Right ventricle myocardium inferior (tissue), 1 donor: Measurements from ENCODE around the gene GYPB. TPM values are rescaled to one million over a fixed set of nuclear protein-coding genes. Genes with fewer than 3 reads are reported as not detected.
"Not testable (repeated sequence)": the region's sequence is repeated elsewhere in the genome, so short reads cannot be mapped to it uniquely, and the experiment has no call there.

ENCODE experiments used
- ATAC-seq: fragments of 200-7000 bp; cut with Tn5 transposase; one replicate; pipeline ENCODE4 v1.9.1; 2020; ENCODE audit warnings: mild to moderate bottlenecking, moderate library complexity
- DNase-seq: peaks from one replicate; pipeline ENCODE4 v3.0.0; 2021; ENCODE audit errors: missing footprints
- intact Hi-C: fragments of 100-400 bp; cut with DNase I; formaldehyde crosslinking; loops from one replicate; pipeline ENCODE4 v1.11.0; 2022
- total RNA-seq: library from RNA; stranded (reverse); fragmentation: NEBNext Ultra II Directional; extraction: Animal tissue kit (Norgen Biotek cat#: 25700); gene quantifications from one replicate; pipeline ENCODE4 v1.2.1, GENCODE V29; 2021
- donor health status: DM: no; HTN: yes; CAD: no; lungs with severe emphysema.

Gene GYPB
- total RNA-seq, 1 donor from 2014 or later: not detected

- DNase-seq, ATAC-seq: not testable (repeated sequence)
These were observed 768 bp downstream of the GYPB start for GRCh38 chr4:144018223-144019000.

DNA sequence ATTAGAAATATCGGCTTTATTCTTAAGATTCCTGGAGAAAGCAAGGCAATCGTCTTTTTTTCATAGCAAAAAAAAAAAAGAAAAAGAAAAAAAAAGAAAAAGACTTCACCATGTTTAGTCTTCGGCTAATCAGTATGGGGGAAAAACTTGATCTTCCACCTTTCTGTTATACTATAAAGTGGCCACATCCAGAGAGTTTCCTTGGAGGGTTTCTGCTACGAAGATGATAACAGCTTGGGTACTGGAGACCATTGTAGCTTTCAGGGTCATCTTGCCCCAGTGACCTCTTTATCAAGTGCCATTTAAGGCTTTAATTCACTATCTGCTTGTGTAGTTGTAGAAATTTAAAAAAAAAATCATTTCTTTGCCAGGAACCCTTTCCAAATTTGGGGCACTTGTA lies 1.9 kb downstream of the GYPB start:
- intact Hi-C loops, ATAC-seq, DNase-seq: not testable (repeated sequence)

More at GRCh38 chr4:144018223-144019000, 768 bp downstream of the GYPB start:
- intact Hi-C loops: not testable (repeated sequence)

DNA sequence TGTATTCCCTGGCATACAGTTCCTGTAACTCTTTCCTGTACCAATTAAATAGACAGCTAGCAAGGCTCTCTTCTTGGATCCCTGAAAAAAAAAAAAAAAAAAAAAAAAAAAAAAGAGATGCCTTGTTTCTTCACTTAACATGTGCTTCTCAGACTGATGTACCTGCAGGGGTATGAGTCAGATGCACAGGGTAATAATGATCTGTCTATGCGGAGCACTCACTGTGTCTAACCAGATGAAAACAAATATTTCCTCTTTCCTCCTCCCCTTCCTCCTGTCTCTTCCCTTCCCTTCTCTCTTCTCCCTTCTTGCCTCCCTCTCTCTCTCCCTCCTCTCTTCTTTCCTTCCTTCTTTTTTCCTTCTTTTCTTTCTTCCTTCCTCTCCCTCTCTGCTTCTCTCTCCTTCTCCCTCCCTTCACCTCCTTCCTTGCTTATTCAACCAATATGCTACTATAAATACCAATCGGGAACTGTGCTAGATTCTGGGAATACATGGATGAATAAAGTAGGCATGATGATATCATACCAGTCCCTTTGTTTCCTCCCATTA lies 3.0 kb downstream of the GYPB start:
- intact Hi-C loops, ATAC-seq, DNase-seq: not testable (repeated sequence)

DNA sequence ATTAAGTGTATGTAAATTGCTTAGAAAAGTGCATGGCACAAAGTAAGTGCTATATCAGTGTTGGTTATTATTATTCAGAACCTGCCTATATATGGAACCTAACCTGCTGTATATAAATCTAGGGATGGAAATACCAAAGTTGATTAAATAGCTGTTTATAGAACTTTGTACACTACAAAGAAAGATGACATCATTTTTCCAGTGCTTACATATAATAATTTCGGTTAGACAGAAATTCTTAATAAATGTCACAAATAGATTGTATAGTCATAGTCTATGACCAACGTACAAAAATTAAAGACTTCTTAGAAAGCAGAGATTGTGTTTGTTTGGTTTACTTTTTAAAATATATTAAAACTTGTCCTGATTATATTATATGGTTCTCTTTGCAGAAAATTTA lies 4.4 kb downstream of the GYPB start:
- ATAC-seq (no peak), DNase-seq (no peak)
- intact Hi-C loops: no loop called here

GRCh38 chr4:144008602-144009001 lies 10.6 kb downstream of the GYPB start:
- intact Hi-C loops, ATAC-seq, DNase-seq: not testable (repeated sequence)

DNA sequence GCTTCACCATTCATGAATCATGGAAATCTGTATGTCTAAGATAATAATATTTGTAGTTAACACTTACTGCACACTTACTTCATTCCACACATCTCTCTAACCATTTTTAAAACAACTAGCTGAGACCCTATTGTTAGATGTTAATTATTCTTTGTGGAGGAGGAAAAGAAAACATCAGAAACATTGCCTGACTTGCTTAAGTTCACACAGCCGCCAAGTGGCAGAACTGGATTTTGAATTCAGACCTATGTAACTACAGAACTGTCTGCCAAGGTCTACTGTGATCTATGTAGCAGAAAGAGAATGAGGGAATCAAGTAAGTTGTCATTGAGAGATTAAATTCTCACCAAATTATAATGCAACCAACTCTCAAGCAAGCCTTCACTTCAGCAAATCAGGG lies 11.2 kb downstream of the GYPB start:
- ATAC-seq, DNase-seq, intact Hi-C loops: not testable (repeated sequence)

DNA sequence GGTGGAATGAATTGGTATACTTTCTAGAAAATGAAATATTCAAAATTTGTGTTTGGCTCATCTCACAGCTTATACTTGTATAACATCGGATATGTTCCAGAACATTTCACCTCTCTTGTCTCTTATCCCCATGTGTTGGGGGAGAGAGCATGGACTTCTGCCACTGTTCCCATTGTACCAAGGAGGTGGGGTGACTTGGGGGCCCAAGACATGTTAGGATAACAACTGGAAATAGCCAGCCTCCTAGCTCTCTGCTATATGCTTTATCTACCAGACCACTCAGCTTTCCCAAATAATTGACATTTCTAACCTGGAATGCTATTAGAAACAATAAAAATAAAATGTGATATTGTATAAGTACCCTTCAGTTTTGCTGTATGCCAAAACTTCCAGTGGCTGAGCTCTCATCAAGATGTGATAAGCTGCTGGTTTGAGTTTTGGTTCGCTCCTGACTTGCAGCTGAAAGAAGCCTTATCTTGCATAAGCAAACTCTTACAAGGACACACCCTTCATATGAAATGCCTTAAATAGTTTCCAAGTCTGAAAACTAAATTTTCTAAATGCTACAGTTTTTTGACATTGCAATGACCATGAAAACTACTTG lies 12.9 kb downstream of the GYPB start:
- intact Hi-C loops, DNase-seq, ATAC-seq: not testable (repeated sequence)

GRCh38 chr4:144005558-144005953 lies 13.6 kb downstream of the GYPB start:
- intact Hi-C loops, ATAC-seq, DNase-seq: not testable (repeated sequence)

- DNase-seq, ATAC-seq, intact Hi-C loops: not testable (repeated sequence)
These were observed 14.2 kb downstream of the GYPB start for GRCh38 chr4:144004868-144005557.

DNA sequence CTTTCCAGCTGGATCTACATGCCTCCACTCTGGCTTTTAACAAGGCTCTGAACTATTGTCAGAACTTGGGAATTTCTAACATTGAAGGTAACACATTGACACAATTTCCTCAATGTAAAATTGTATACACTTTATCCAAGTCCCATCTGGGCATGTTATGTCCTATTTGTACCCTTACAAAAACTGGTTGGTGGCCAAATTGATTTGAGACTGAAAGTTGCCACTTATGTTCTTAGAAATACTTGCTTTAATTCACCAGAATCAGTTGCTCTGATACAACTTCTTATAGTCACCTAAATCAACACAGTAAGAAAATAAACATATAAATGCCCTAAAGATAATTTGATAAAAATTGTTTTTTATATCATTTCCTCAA lies 15.3 kb downstream of the GYPB start:
- ATAC-seq, DNase-seq, intact Hi-C loops: not testable (repeated sequence)

DNA sequence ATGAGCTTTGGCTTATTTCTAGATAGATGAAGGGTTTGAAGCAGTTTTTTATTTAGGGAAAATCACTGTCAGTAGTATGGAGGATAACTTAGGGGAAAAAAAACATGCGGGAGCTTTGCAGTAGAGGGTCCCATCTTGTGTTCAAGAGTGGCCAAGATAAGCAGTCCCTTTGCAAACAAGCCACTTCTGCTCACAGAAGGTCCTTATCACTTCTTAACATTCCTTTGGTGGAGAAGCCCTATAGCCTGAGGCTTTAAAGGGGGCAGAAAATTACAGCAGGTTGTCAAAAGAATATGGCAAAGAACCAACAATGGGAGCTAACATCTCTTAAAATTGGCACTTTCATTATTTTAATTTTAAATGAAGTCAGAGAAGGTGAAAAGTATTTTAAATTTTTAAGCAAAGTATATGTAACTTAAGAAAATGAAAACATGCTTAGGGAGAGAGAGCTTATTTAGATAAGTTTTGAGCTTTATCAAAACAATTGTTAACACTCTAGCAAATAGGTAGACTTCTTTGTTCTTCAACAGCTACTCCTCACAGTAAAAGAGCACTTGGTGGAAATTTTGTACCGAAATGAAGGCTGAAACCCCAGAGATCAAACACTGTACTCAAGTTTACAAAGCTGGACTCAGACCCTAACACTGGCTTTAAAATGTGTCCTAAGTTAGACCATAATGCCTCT lies 15.8 kb downstream of the GYPB start:
- DNase-seq, intact Hi-C loops, ATAC-seq: not testable (repeated sequence)

- ATAC-seq, intact Hi-C loops: not testable (repeated sequence)
These were observed 18.7 kb downstream of the GYPB start for GRCh38 chr4:144000331-144000995.

GRCh38 chr4:143996193-143996592 lies 23.0 kb downstream of the GYPB start:
- DNase-seq, ATAC-seq, intact Hi-C loops: not testable (repeated sequence)

More at GRCh38 chr4:144000331-144000995, 18.7 kb downstream of the GYPB start:
- DNase-seq: not testable (repeated sequence)

GRCh38 chr4:143991761-143992160 lies 27.4 kb downstream of the GYPB start:
- ATAC-seq, intact Hi-C loops, DNase-seq: not testable (repeated sequence)

DNA sequence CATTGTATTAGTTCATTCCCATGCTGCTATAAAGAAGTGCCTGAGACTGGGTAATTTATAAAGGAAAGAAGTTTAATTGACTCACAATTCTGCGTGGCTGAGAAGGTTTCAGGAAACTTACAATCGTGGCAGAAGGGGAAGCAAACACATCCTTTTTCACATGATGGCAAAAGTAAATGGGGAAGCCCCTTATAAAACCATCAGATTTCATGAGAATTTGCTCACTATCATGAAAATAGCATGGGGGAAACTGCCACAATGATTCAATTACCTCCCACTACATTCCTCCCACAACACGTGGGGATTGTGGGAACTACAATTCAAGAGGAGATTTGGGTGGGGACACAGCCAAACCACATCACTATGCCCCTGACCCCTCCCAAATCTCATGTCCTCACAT lies 28.5 kb downstream of the GYPB start:
- DNase-seq, ATAC-seq, intact Hi-C loops: not testable (repeated sequence)

DNA sequence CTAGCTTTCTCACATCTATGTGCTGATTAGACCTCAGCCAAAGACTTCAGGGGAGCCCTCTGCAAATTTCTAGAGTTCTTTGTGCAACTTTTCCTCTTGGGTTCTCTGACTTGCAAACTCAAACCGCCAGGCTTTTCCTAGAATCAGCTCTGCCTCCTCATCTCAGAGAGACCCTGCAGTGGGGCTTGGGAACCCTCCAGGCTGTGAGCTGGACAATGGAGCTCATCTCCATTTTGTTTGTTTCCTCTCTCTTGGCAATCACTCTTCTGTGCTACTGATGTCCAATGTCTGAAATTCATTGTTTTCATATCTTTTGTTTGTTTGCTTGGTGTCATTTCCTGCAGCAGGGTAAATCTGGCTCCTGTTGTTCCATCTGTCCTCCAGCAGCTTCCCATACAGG lies 33.0 kb downstream of the GYPB start:
- intact Hi-C loops: no loop called here
- ATAC-seq (no peak), DNase-seq (no peak)

- intact Hi-C loops, ATAC-seq, DNase-seq: not testable (repeated sequence)
These were observed 38.4 kb downstream of the GYPB start for GRCh38 chr4:143980776-143981175.

- intact Hi-C loops, DNase-seq, ATAC-seq: not testable (repeated sequence)
These were observed 43.7 kb downstream of the GYPB start for GRCh38 chr4:143975527-143975926.
